NCI-H1417 (cell line): ENCODE results near the gene FCHSD2.

ENCODE experiments used
- DNase-seq, 3 experiments: peaks; one replicate each; lab custom pipeline; 2025; lab: John Stamatoyannopoulos, UW

Gene FCHSD2

GRCh38 chr11:72969894-72970335 lies 172.2 kb downstream of the FCHSD2 start:
- no peak for DNase-seq

GRCh38 chr11:72968390-72968789 lies 173.7 kb downstream of the FCHSD2 start:
- no peak for DNase-seq

- DNase-seq: no peak
Observed at GRCh38 chr11:72965672-72966071, 176.4 kb downstream of the FCHSD2 start.

GRCh38 chr11:72962717-72963116 lies 179.4 kb downstream of the FCHSD2 start:
- DNase-seq: no peak

GRCh38 chr11:72962084-72962483 lies 180.0 kb downstream of the FCHSD2 start:
- DNase-seq: no peak

GRCh38 chr11:72959998-72960731 lies 182.0 kb downstream of the FCHSD2 start:
- DNase-seq: no peak

- DNase-seq: no peak
Observed at GRCh38 chr11:72958791-72959190, 183.3 kb downstream of the FCHSD2 start.

- no peak for DNase-seq
Observed at GRCh38 chr11:72955466-72955865, 186.7 kb downstream of the FCHSD2 start.

- DNase-seq: no peak
Observed at GRCh38 chr11:72954860-72955259, 187.3 kb downstream of the FCHSD2 start.

- no peak for DNase-seq
Observed at GRCh38 chr11:72953637-72954036, 188.5 kb downstream of the FCHSD2 start.

GRCh38 chr11:72951888-72952287 lies 190.2 kb downstream of the FCHSD2 start:
- no peak for DNase-seq

- no peak for DNase-seq
Observed at GRCh38 chr11:72951193-72951592, 190.9 kb downstream of the FCHSD2 start.

- no peak for DNase-seq
Observed at GRCh38 chr11:72950685-72951084, 191.4 kb downstream of the FCHSD2 start.

GRCh38 chr11:72947229-72947628 lies 194.9 kb downstream of the FCHSD2 start:
- DNase-seq: no peak

GRCh38 chr11:72943664-72944063 lies 198.5 kb downstream of the FCHSD2 start:
- DNase-seq: no peak

- DNase-seq: no peak
Observed at GRCh38 chr11:72940417-72940816, 201.7 kb downstream of the FCHSD2 start.

- DNase-seq: no peak
Observed at GRCh38 chr11:72939031-72939430, 203.1 kb downstream of the FCHSD2 start.

- DNase-seq: no peak
Observed at GRCh38 chr11:72937439-72937838, 204.7 kb downstream of the FCHSD2 start.

GRCh38 chr11:72935700-72936099 lies 206.4 kb downstream of the FCHSD2 start:
- DNase-seq: no peak

GRCh38 chr11:72932132-72932570 lies 210.0 kb downstream of the FCHSD2 start:
- no peak for DNase-seq

- peak in 1 of 3 experiments; percentile 50 for DNase-seq
Observed at GRCh38 chr11:72930008-72930407, 212.1 kb downstream of the FCHSD2 start.

GRCh38 chr11:72929256-72929655 lies 212.9 kb downstream of the FCHSD2 start:
- DNase-seq: no peak

GRCh38 chr11:72927380-72927779 lies 214.7 kb downstream of the FCHSD2 start:
- DNase-seq: no peak

GRCh38 chr11:72926076-72926475 lies 216.0 kb downstream of the FCHSD2 start:
- DNase-seq: no peak
